A549 (cell line): ENCODE data around the gene TEN1. TPM values are rescaled to one million over a fixed set of nuclear protein-coding genes. Genes with fewer than 3 reads are reported as not detected.

Experiments used
- ATAC-seq, 2 experiments: fragments of 200-7000 bp in 1 of 2; fragments of >200 bp in 1 of 2; cut with Nextera tagmentation in 1 of 2; cut with Tn5 transposase in 1 of 2; 3 replicates each; pipeline versions ENCODE4 v1.8.0 to v1.9.1; 2018 to 2020; ENCODE audit warnings: mild to moderate bottlenecking in 1 of 2, moderate library complexity in 1 of 2
- CTCF ChIA-PET: fragments of 300-600 bp; sonication (Branson Sonifier 250); formaldehyde crosslinking; extraction: SDS; loops from one replicate; lab custom pipeline; 2021; ENCODE audit warnings: antibody characterized with exemption, inconsistent platforms; lab: Yijun Ruan, JAX
- POLR2A ChIA-PET: fragments of 350-600 bp; formaldehyde crosslinking; extraction: SDS; loops from one replicate; lab custom pipeline; 2021; ENCODE audit warnings: antibody characterized with exemption, inconsistent platforms; lab: Yijun Ruan, JAX
- DNase-seq, 2 experiments: peaks; one replicate each; pipeline versions ENCODE4 v3.0.0 to v3.0.0-alpha.2; 2011 to 2016; ENCODE audit warnings: low read depth in 1 of 2, low spot score in 1 of 2
- FAIRE-seq: peaks from 2 replicates; lab custom pipeline; 2011; peaks lifted over from hg19 to GRCh38; lab: Jason Lieb, UNC
- H3K27ac ChIP-seq, 2 experiments: fragments of >200 bp; sonication (Bioruptor Twin); formaldehyde crosslinking; 3 replicates each; pipeline ENCODE4 v1.5.1; 2016 to 2017
- H3K4me1 ChIP-seq: fragments of >200 bp; sonication (Bioruptor Twin); formaldehyde crosslinking; 3 replicates; pipeline ENCODE4 v1.6.1; 2016
- H3K4me2 ChIP-seq: fragments of >200 bp; sonication (Bioruptor Twin); formaldehyde crosslinking; 3 replicates; pipeline ENCODE4 v1.6.1; 2016
- H3K4me3 ChIP-seq: fragments of >200 bp; sonication (Bioruptor Twin); formaldehyde crosslinking; 3 replicates; pipeline ENCODE4 v1.5.1; 2016
- H3K9me3 ChIP-seq: fragments of >200 bp; sonication (Bioruptor Twin); formaldehyde crosslinking; 3 replicates; pipeline ENCODE4 v1.6.1; 2016
- CEBPB ChIP-seq, 2 experiments: fragments of >200 bp in 1 of 2; sonication (Bioruptor Twin) in 1 of 2; formaldehyde crosslinking in 1 of 2; IDR thresholded peaks; 2 replicates each; pipeline ENCODE4 v1.6.1; 2012 to 2016
- HOXB13 ChIP-seq: fragments of 250-450 bp; sonication (Bioruptor Pico); IDR thresholded peaks from 2 replicates; pipeline ENCODE4 v1.5.0; 2020; ENCODE audit warnings: low read depth, mild to moderate bottlenecking, moderate library complexity
- HOXB5 ChIP-seq: fragments of 250-450 bp; sonication (Bioruptor Pico); IDR thresholded peaks from 2 replicates; pipeline ENCODE4 v1.5.0; 2020; ENCODE audit warnings: mild to moderate bottlenecking, moderate library complexity
- JUN ChIP-seq, 2 experiments: fragments of >200 bp; sonication (Bioruptor Twin); formaldehyde crosslinking; IDR thresholded peaks; 2 replicates in 1 of 2; 3 replicates in 1 of 2; pipeline ENCODE4 v1.6.1; 2016 to 2017
- NFE2L2 ChIP-seq: fragments of 150-350 bp; conservative IDR thresholded peaks from 2 replicates; pipeline ENCODE4 v1.6.1; 2014; ENCODE audit warnings: low read length
- PBX3 ChIP-seq: IDR thresholded peaks from 2 replicates; pipeline ENCODE4 v1.6.1; 2012
- PHF8 ChIP-seq: fragments of 200-600 bp; sonication (generic); IDR thresholded peaks from 2 replicates; pipeline ENCODE4 v1.6.1; 2016; ENCODE audit warnings: low read depth, mild to moderate bottlenecking, antibody characterized with exemption, moderate library complexity, borderline replicate concordance
- RCOR1 ChIP-seq: fragments of 150-350 bp; IDR thresholded peaks from 2 replicates; pipeline ENCODE4 v1.6.1; 2014; ENCODE audit warnings: antibody characterized with exemption, low read length, low read depth
- REST ChIP-seq: fragments of 200-600 bp; sonication (generic); IDR thresholded peaks from 2 replicates; pipeline ENCODE4 v1.6.1; 2016; ENCODE audit warnings: antibody characterized with exemption, mild to moderate bottlenecking, moderate library complexity
- SREBF2 ChIP-seq: fragments of 450-650 bp; IDR thresholded peaks from 2 replicates; pipeline ENCODE4 v1.6.1; 2014; ENCODE audit warnings: mild to moderate bottlenecking, moderate library complexity
- USF2 ChIP-seq: fragments of 450-650 bp; IDR thresholded peaks from 2 replicates; pipeline ENCODE4 v1.6.1; 2014; ENCODE audit warnings: antibody characterized with exemption
- ZFP36 ChIP-seq: fragments of 450-650 bp; IDR thresholded peaks from 2 replicates; pipeline ENCODE4 v1.6.1; 2014; ENCODE audit warnings: borderline replicate concordance; ENCODE audit not compliant: partially characterized antibody
- ZSCAN20 ChIP-seq: fragments of 250-450 bp; sonication (Bioruptor Pico); IDR thresholded peaks from 2 replicates; pipeline ENCODE4 v1.8.0; 2022; ENCODE audit warnings: mild to moderate bottlenecking, moderate library complexity
- WGBS: methylation state at CpG from one replicate; pipeline ENCODE4 v1.1.6; 2017; ENCODE audit errors: missing lambda C conversion rate; 5-methylcytosine and 5-hydroxymethylcytosine counted together
- polyA plus RNA-seq, 4 experiments: library from polyadenylated mRNA; depleted of rRNA in 3 of 4; stranded (reverse); fragments of >200 nt; fragmentation: RNase III in 1 of 4; extraction: RNeasy Plus Mini Kit Qiagen cat#74134 plus additional on column Dnase treatment in 1 of 4; gene quantifications; 2 replicates in 3 of 4; 3 replicates in 1 of 4; pipeline ENCODE4 v1.2.3, GENCODE V29; 2011 to 2017

The TEN1 gene
- polyA plus RNA-seq, 2 of the 4 experiments (the other 2 are of a cell fraction): 11.8 to 15.7 TPM

GRCh38 chr17:76018340-76018680 is 39.3 kb downstream of the TEN1 start:
- Histone ChIP-seq H3K4me1 (no peaks in the 10 kb centered on the region), H3K27ac (no peak overlapping the region), H3K4me3 (no peak overlapping the region), H3K9me3 (no peaks in the 10 kb centered on the region), H3K4me2 (no peak overlapping the region)
- no peak for TF ChIP-seq ZSCAN20
- no peak for TF ChIP-seq RCOR1
- TF ChIP-seq NFE2L2: no peak
- no peak for TF ChIP-seq SREBF2
- TF ChIP-seq PBX3: no peak
- TF ChIP-seq HOXB5 (CRISPR knock-in tag): no peak
- TF ChIP-seq HOXB13 (CRISPR knock-in tag): no peak
- ATAC-seq (no peak), DNase-seq (no peak), FAIRE-seq (no peak)
- WGBS: 94% methylated on average over 8 of the region's 11 CpGs
- POLR2A ChIA-PET: no interaction called here
- CTCF ChIA-PET: interaction anchor here (0.9 to 18.5 kb wide), 7 partner anchors 18 to 281 kb away, joined by 3 to 408 read pairs (median 5); partner anchors contain the start of genes CDK3, EVPL and MRPL38

GRCh38 chr17:76018801-76019200 is 39.8 kb downstream of the TEN1 start:
- no peak for ATAC-seq
- FAIRE-seq: no peak
- CTCF ChIA-PET: interaction anchor here (1.3 to 18.5 kb wide), 8 partner anchors 18 to 284 kb away, joined by 3 to 408 read pairs (median 8); partner anchors contain the start of genes CDK3 and EVPL
- no peak for DNase-seq
- H3K4me1 ChIP-seq: no peaks in the 10 kb centered on the region
- 94% methylated on average over 12 of the region's 13 CpGs for WGBS
- no peaks in the 10 kb centered on the region for H3K9me3 ChIP-seq
- POLR2A ChIA-PET: no interaction called here
- TF ChIP-seq PBX3 (no peak), CEBPB (IDR thresholded peaks at IDR 0.05) (no peak), JUN (IDR thresholded peaks at IDR 0.05) (no peak)
- H3K4me2 ChIP-seq: no peak overlapping the region
- H3K27ac ChIP-seq: no peak overlapping the region
- H3K4me3 ChIP-seq: no peak overlapping the region

- Histone ChIP-seq H3K9me3 (no peaks in the 10 kb centered on the region), H3K4me2 (no peak overlapping the region), H3K27ac (no peak overlapping the region), H3K4me3 (no peak overlapping the region), H3K4me1 (no peaks in the 10 kb centered on the region)
- CTCF ChIA-PET: interaction anchor here (0.7 to 18.5 kb wide), 9 partner anchors 17 to 283 kb away, joined by 3 to 408 read pairs (median 4); partner anchors contain the start of genes CDK3 and EVPL
- TF ChIP-seq PHF8: no peak
- no peak for TF ChIP-seq REST
- no peak for TF ChIP-seq USF2
- no peak for TF ChIP-seq CEBPB (IDR thresholded peaks at IDR 0.05)
- no peak for TF ChIP-seq ZFP36
- POLR2A ChIA-PET: interaction anchor here (1.3 kb wide), 1 partner anchor 52 kb away, joined by 4 read pairs; the partner anchor contains the start of gene SRP68
- ATAC-seq (no peak), FAIRE-seq (peak; percentile 54), DNase-seq (no peak)
- 91% methylated on average over 6 of the region's 6 CpGs for WGBS
Measured at GRCh38 chr17:76019833-76020467, 40.9 kb downstream of the TEN1 start.
